Vagina (tissue), 2 donors: ENCODE measurements around the gene TJP1.

Experiments used
- POLR2A ChIP-seq, 2 donors: fragments of 450-650 bp; IDR thresholded peaks; one replicate each; pipeline ENCODE4 v1.6.1; 2017; ENCODE audit warnings: antibody characterized with exemption in 2 of 2, mild to moderate bottlenecking in 2 of 2, moderate library complexity in 2 of 2
- POLR2AphosphoS5 ChIP-seq, 2 donors: sonication (generic); formaldehyde crosslinking; IDR thresholded peaks; one replicate each; pipeline ENCODE4 v1.9.0; 2017; ENCODE audit warnings: antibody characterized with exemption in 2 of 2, mild to moderate bottlenecking in 2 of 2, low read depth in 1 of 2; ENCODE audit not compliant: insufficient read depth in 1 of 2
- TF ChIP-seq, protein P1 (sequence below), 3 experiments: fragments of 450-650 bp in 2 of 3; fragments of 200-600 bp in 1 of 3; sonication (generic) in 1 of 3; IDR thresholded peaks; one replicate each; pipeline ENCODE4 v1.5.1; 2017 to 2019; ENCODE audit warnings: antibody characterized with exemption in 3 of 3, mild to moderate bottlenecking in 2 of 3, moderate library complexity in 2 of 3

DNA sequence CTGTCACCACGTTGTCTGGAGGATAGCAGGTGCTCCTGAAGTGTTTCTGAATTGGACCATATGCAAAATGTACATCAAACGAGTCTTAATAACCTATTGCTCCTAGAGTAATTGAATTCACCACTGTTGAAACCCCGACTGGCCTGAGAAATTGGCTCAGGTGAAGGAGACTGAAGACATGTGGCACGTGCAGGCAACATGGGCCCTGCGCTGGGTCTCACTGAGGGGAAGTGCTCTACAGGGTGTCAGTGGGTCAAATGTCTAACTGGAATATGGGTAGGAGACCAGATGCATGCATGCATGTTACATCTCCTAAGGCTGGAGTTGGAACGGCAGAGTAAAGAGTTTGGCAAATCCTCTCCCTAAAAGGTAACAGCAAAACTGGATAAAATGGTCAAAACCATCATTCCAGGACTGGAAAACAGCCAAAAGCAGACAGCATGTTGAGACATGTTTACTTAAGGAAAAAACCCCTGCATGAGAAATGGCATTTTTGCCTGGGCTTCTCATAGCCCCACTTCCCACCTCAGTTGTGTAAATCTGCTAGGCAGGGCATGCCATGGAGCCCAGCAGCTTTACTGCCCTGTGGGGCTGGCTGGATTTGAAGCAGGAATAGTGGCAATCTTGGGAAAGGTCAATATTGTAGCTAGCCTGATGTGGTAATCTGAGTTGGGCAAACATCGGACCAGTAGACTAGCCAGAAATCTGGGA lies 131.3 kb downstream of the TJP1 start:
- TF ChIP-seq POLR2A (IDR thresholded peaks at IDR 0.05) (no peak), POLR2AphosphoS5 (IDR thresholded peaks at IDR 0.05; ENCODE audit: insufficient read depth in 1 of 2, low read depth in 1 of 2) (no peak)
- TF ChIP-seq, protein P1, sequence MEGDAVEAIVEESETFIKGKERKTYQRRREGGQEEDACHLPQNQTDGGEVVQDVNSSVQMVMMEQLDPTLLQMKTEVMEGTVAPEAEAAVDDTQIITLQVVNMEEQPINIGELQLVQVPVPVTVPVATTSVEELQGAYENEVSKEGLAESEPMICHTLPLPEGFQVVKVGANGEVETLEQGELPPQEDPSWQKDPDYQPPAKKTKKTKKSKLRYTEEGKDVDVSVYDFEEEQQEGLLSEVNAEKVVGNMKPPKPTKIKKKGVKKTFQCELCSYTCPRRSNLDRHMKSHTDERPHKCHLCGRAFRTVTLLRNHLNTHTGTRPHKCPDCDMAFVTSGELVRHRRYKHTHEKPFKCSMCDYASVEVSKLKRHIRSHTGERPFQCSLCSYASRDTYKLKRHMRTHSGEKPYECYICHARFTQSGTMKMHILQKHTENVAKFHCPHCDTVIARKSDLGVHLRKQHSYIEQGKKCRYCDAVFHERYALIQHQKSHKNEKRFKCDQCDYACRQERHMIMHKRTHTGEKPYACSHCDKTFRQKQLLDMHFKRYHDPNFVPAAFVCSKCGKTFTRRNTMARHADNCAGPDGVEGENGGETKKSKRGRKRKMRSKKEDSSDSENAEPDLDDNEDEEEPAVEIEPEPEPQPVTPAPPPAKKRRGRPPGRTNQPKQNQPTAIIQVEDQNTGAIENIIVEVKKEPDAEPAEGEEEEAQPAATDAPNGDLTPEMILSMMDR (IDR thresholded peaks at IDR 0.05) = no peak
